Stimulated activated CD4-positive, alpha-beta T cell treated with anti-CD3 and anti-CD28 coated beads, Interleukin-2, amount 100 ng/mL, for 24 hours (primary cell): Measurements from ENCODE around the gene LPIN1.
A peak's percentile ranks its signal among the peaks of the same experiment; 100 is the strongest.

ENCODE experiments used
- DNase-seq, 2 donors: peaks; one replicate each; pipeline ENCODE4 v3.0.0-alpha.2; 2020

Gene LPIN1

DNA sequence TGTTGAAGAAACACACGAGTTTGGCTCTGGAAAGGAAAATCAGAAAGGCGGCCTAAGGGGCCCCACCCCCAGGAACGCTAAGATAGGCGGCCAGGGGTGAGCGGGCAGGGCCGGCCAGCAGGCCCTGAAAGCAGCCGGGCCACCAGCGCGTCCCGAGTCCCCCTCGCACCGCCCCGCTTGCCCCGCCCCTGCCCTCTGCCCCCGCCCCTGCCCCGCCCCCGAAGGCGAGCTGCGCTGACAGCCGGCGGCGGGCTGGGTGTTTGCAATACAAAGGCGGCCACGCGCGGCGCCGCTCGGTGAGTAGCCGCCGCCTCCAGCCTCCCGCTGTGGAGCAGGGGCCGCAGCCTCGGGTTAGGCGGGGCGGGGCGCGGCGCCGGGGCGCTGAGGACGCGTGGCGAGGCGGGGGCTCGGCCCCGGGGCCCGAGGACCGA lies at the start of gene LPIN1:
TSS of gene LPIN1 (plus strand) at position 257 of the 431 bp plus-strand sequence. CDS start 18,910 bp downstream, outside the sequence.
- peak; percentile 87 to 88 for DNase-seq

GRCh38 chr2:11696736-11697102 lies 49.7 kb upstream of the LPIN1 start:
- no peak for DNase-seq

DNA sequence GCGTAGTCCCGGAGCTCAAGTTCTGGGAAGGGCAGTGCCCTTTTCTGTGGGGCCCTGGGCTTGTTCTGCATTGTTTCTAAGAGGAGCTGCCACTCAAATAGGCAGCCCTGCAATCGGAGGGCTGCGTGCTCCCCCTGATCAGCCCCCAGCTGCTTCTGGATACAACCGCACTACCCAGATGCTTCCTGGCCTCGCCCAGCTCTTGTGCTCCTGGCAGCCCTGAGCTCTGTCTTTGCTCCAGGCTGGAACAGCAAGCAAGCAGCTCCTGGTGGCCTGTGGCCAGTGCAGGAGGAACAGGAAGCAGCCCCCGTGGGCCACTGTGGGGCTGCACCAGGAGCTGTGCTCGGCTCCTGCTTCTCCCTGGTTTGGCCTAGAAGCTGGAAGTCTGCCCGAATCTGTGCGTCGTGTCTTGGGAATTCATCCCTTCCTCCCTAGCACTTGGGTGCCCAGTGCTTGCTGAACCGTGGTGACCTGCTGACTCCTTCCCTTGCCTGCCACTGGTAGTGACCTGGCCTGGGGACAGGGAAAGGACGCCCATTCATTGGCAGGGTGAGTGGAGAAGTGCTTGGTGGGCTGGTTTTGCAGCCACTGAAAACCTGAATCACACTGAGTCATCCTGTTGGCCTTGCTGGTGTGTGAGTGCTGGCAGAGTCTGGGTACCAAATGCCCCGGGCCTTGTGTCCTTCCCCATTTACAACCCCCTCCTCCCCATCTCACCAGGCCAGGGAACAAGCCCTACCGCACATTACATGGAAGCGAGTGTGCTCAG lies 49.1 kb upstream of the LPIN1 start:
- DNase-seq: no peak

GRCh38 chr2:11698009-11698922 lies 48.2 kb upstream of the LPIN1 start:
- no peak for DNase-seq

- no peak for DNase-seq
These were observed 46.5 kb upstream of the LPIN1 start for GRCh38 chr2:11699686-11700670.

DNA sequence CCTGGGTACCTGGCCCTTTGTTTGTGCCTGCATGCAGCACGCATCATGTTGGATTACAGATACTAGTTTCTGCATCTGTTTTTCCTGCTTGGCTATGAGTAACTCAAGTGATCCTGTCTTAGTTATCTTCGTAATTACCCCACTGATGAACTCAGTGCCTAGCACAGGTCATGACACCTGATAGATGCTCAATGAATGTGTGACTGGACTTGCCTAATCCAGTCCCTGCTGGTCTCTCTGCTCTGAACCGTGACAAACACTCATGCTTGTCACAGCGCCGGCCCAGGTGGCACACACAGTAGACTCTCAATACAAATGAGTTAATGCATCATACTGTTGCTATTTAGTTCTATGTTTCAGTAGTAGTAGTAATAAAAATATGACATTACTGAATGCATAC lies 45.2 kb upstream of the LPIN1 start:
- no peak for DNase-seq

- no peak for DNase-seq
These were observed 44.6 kb upstream of the LPIN1 start for GRCh38 chr2:11701751-11702301.

DNA sequence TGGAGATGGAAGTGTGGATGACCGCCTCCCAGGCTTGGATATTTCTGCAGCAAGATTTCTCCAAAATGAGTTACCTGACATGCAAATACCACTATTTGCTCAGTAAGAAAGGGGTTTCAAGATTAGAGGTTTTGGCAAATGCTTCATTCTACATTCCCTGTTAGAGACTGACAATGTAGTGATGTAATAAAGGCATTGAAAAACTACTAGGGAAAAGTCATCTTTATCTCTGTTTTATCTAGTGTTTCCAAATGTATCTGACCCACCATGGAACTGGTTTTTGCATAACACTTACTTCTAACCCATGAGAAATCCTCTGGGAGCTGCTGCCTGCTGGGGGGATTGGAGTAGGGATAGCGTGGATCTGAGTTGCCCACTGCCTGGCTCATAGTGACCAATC lies 43.5 kb upstream of the LPIN1 start:
- DNase-seq: no peak

DNA sequence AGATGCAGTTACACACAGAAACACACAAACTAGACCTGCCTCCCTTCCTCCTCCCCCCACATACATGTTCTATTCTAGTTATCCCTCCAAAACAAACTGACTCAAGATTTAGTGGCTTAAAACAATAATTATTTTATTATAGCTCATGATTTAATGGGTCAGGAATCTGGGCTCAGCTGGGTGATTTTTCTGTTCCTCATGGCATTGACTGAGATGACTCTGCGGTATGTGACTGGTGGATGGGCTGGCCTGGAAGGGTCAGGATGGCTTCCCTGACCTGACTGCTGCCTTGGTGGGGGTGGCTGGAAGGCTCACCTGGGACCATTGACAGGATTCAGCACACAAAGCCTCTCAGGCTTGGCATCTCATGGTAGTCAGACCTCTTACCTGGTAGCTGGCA lies 42.7 kb upstream of the LPIN1 start:
- no peak for DNase-seq

DNA sequence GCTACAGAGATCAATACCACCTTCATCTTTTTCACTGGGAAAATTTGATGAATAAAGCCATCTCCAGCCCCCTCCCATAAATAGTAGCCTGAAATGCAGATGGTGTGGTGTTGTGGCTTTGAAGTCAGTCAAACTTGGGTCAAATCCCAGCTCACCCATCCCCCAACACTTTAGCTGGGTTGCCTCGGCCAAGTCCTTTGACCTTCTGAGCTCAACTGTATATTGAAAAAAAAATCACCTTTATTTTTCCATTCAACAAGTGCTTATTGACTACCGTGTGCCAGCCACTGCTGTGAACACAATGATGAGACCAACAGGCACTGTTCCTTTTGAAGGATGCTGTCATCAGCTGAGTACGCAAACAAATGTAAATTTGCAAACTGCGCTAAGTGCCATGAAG lies 41.4 kb upstream of the LPIN1 start:
- no peak for DNase-seq

- no peak for DNase-seq
These were observed 40.7 kb upstream of the LPIN1 start for GRCh38 chr2:11705711-11706110.

GRCh38 chr2:11708106-11708505 lies 38.3 kb upstream of the LPIN1 start:
- no peak for DNase-seq

- DNase-seq: no peak
These were observed 37.1 kb upstream of the LPIN1 start for GRCh38 chr2:11709293-11709692.

- DNase-seq: no peak
These were observed 36.2 kb upstream of the LPIN1 start for GRCh38 chr2:11710210-11710609.

DNA sequence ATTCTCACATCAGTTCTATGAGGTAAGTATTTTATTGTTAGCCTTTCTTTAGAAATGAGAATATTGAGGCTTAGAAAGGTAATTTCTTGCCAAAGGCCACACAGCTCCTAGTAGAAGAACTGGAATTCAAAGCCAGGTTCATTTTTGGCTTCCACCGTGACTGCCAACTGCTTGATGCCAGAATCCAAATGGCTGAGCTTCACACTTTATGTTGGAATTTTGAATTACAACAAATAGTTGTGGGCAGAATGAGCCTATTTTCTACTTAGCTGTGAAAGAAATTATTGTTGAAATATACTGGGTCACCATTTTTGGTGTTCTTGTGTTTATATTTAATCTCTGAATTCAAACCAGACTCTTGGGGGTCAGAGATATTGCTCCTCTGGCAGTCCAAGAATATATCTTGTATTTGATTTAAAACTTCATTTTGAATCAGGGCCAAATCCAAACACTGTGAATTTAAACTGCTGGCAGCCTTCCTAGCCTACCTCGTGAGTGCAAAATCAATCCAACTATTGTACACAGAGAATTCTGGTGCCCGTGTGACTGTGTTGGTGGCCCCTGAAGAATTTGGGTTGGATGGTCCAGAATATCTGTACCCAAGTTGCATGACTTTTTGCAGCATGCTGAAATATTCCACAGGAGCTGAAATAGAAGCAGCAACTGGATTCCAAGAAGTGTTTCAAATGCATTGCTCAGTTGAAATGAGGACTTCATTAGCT lies 35.6 kb upstream of the LPIN1 start:
- no peak for DNase-seq

DNA sequence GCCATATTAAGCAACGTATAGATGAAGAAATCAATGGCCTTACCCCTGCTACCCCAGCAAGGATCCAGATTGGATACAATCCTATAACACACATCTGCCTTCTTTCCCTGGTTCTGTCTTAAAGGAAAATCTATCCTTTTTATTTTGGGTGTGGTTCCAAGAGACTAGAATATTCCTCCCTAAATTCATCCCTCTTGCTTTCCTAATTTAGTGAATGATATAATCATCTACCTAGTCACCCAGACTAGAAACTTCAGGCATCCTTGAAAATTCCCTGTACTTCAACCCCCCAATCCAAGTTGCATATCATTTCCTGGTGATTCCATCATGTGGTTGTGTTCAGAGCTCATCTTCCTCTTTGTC lies 35.1 kb upstream of the LPIN1 start:
- no peak for DNase-seq

DNA sequence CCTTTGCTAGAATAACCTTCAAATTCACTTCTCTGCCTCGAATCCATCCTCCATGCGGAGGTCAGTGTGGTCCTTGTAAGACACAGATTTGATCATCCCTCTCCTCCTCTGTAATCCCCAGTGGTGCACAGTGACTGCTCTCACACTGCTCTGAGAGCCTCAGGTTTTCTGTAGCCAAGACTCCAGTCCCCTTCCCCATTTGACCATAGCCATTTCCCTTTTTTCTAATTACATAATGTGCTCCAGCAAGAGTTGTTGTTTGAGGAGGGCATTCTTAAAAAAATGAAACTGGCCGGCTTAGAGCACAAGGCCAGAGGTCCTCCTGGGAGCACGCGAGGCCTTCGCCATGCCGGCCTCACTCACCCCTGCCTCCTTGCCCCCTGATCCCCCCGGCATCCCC lies 34.7 kb upstream of the LPIN1 start:
- DNase-seq: no peak

- no peak for DNase-seq
These were observed 33.6 kb upstream of the LPIN1 start for GRCh38 chr2:11712866-11713265.

- DNase-seq: no peak
These were observed 32.6 kb upstream of the LPIN1 start for GRCh38 chr2:11713815-11714214.

DNA sequence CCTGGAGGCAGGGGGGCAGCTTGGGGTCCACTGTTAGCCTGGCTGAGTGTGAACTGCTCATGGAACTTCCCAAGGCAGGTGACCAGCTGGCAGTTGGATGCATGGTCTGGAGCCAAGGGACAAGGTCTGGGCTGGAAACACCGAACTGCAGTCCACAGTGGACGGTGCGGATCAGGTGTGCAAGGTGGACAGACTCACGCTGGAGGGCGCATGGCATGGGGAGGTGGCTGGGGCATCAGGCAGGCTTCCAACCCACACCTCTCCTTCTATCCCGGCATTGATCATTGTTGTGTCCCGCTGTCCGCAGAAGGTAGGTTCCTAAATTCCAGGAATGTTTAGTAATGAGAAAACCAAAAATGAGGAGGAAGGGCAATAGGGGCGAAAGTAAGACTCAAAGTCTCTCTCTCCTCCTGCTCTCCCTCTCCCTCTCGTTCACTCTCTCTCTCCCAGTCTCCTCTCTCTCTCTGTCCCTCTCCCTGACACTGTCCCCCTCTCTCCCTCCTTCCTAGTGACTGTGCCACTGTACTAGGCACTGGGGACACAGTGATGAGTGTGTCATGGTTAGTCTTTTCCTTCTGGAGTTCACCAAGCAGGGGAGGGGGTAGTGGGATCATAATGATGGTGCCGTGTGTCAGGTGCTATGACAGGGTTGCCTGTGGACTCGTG lies 30.3 kb upstream of the LPIN1 start:
- DNase-seq: no peak

GRCh38 chr2:11716689-11717321 lies 29.6 kb upstream of the LPIN1 start:
- no peak for DNase-seq
